ENCODE results near the gene CD99. TPM values are rescaled to one million over a fixed set of nuclear protein-coding genes. Genes with fewer than 3 reads are reported as not detected.
"Not testable (repeated sequence)": the region's sequence is repeated elsewhere in the genome, so short reads cannot be mapped to it uniquely, and the experiment has no call there.

Gene CD99
- total and polyA plus RNA-seq, 8 donors = 72.9 to 220 (median 128) TPM

DNA sequence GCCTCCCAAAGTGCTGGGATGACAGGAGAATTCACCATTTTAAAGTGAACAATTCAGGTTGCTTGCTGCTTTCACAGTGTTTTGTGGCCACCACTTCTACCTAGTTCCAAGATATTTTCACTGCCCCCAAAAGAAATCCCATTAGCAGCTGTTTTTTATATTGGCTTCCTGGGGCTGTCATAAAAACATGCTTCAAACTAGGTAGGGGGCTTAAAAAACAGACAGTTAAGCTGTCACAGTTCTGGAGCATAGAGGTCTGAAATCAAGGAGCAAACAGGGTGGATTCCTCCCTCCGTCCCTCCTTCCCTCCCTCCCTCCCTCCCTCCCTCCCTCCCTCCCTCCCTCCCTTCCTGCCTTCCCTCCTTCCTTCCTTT is 57.7 kb downstream of the CD99 start:
- H3K4me3 ChIP-seq = no peak overlapping the region
- H3K27me3 ChIP-seq = no peaks in the 10 kb centered on the region
- no peak overlapping the region for H3K27ac ChIP-seq
- WGBS, 5 donors = 36 to 83% (median 55%) methylated on average over 1 of the region's 1 CpG
- H3K4me1 ChIP-seq = peaks cover 0 to 16% (median 11%) of the 10 kb centered on the region in 4 donors
- intact Hi-C loops (cut with DNase I; ENCODE audit: low total_unique reads) = no loop called here
- DNase-seq = no peak
- TF ChIP-seq CTCF (IDR thresholded peaks at IDR 0.05) = no peak
- TF ChIP-seq POLR2AphosphoS5 (IDR thresholded peaks at IDR 0.05) = no peak
- no peak for TF ChIP-seq EP300 (IDR thresholded peaks at IDR 0.05)
- TF ChIP-seq POLR2A (IDR thresholded peaks at IDR 0.05) = no peak
- peaks cover 0 to 2% (median 0%) of the 10 kb centered on the region in 4 donors for H3K36me3 ChIP-seq
- H3K9me3 ChIP-seq = no peaks in the 10 kb centered on the region

- no peak overlapping the region for H3K4me3 ChIP-seq
- H3K9me3 ChIP-seq = no peaks in the 10 kb centered on the region
- H3K27ac ChIP-seq = no peak overlapping the region
- 51 to 78% (median 57%) methylated on average over 3 of the region's 3 CpGs for WGBS, 5 donors
- no peak for DNase-seq
- H3K36me3 ChIP-seq = no peaks in the 10 kb centered on the region
- peaks cover 0 to 5% (median 2%) of the 10 kb centered on the region in 4 donors for H3K4me1 ChIP-seq
- intact Hi-C loops (cut with DNase I; ENCODE audit: low total_unique reads) = no loop called here
- no peaks in the 10 kb centered on the region for H3K27me3 ChIP-seq
- TF ChIP-seq POLR2AphosphoS5 (IDR thresholded peaks at IDR 0.05) = no peak
Measured at GRCh38 chrX:2751291-2751690, 60.2 kb downstream of the CD99 start.

- DNase-seq; H3K4me1 ChIP-seq; H3K27me3 ChIP-seq; H3K9me3 ChIP-seq; H3K36me3 ChIP-seq; H3K4me3 ChIP-seq; H3K27ac ChIP-seq; intact Hi-C loops (cut with DNase I; ENCODE audit: low total_unique reads): not testable (repeated sequence)
- WGBS, 5 donors = 63 to 71% (median 68%) methylated on average over 9 to 11 of the region's 11 CpGs
Measured at GRCh38 chrX:2751874-2752300, 60.8 kb downstream of the CD99 start, which contains the start of gene XG. Gene XG (plus strand): TSS chrX:2752040. CDS start chrX:2752275, 235 bp downstream.

GRCh38 chrX:2752441-2752840 is 61.3 kb downstream of the CD99 start:
- H3K27ac ChIP-seq; intact Hi-C loops (cut with DNase I; ENCODE audit: low total_unique reads); H3K4me3 ChIP-seq; H3K27me3 ChIP-seq; H3K36me3 ChIP-seq; DNase-seq; H3K9me3 ChIP-seq; H3K4me1 ChIP-seq: not testable (repeated sequence)
- WGBS, 5 donors = 82 to 91% (median 86%) methylated on average over 5 to 7 of the region's 7 CpGs

DNA sequence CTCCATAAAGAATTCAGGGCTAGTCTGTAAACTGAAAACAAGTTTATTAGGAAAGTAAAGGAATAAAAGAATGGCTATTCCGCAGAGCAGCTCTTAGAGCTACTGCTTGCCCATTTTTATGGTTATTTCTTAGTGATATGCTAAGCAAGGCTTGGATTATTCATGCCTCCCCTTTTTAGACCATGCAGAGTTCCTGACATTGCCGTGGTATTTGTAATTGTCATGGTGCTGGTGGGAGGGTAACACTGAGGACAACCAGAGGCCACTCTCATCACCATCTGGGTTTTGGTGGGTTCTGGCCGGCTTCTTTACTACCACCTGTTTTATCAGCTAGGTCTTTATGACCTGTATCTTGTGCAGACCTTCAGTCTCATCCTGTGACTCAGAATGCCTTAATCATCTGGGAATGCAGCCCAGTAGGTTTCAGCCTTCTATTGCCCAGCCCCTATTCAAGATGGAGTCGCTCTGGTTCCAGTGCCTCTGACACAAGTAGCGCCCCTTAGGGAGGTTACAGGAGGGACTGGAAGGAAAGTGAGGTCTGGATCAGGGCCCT is 64.1 kb downstream of the CD99 start:
- H3K27me3 ChIP-seq; intact Hi-C loops (cut with DNase I; ENCODE audit: low total_unique reads); H3K4me3 ChIP-seq; H3K4me1 ChIP-seq; DNase-seq; H3K36me3 ChIP-seq; H3K27ac ChIP-seq; H3K9me3 ChIP-seq: not testable (repeated sequence)
- 81 to 88% (median 86%) methylated on average over 5 of the region's 5 CpGs for WGBS, 5 donors

GRCh38 chrX:2756548-2756947 is 65.5 kb downstream of the CD99 start:
- WGBS, 5 donors = 54 to 72% (median 70%) methylated on average over 10 of the region's 10 CpGs
- DNase-seq = no peak
- no peaks in the 10 kb centered on the region for H3K36me3 ChIP-seq
- H3K9me3 ChIP-seq = no peaks in the 10 kb centered on the region
- TF ChIP-seq POLR2AphosphoS5 (IDR thresholded peaks at IDR 0.05) = no peak
- TF ChIP-seq CTCF (IDR thresholded peaks at IDR 0.05) = no peak
- TF ChIP-seq POLR2A (IDR thresholded peaks at IDR 0.05) = no peak
- TF ChIP-seq EP300 (IDR thresholded peaks at IDR 0.05) = no peak
- H3K4me3 ChIP-seq = no peak overlapping the region
- no peaks in the 10 kb centered on the region for H3K27me3 ChIP-seq
- intact Hi-C loops (cut with DNase I; ENCODE audit: low total_unique reads) = no loop called here
- no peaks in the 10 kb centered on the region for H3K4me1 ChIP-seq
- no peak overlapping the region for H3K27ac ChIP-seq
